HepG2 (cell line): ENCODE measurements around the gene ZBTB22. TPM values are rescaled to one million over a fixed set of nuclear protein-coding genes. Genes with fewer than 3 reads are reported as not detected.

Experiments
- ARNT ChIP-seq: fragments of 450-650 bp; IDR thresholded peaks from 2 replicates; pipeline ENCODE4 v1.6.1; 2017
- ELF3 ChIP-seq: IDR thresholded peaks from 2 replicates; pipeline ENCODE4 v1.6.1; 2016; ENCODE audit warnings: missing genetic modification reagents, missing compliant biosample characterization
- FOXA3 ChIP-seq: IDR thresholded peaks from 2 replicates; pipeline ENCODE4 v1.6.1; 2016; ENCODE audit warnings: missing genetic modification reagents, missing compliant biosample characterization
- GATAD1 ChIP-seq: IDR thresholded peaks from 2 replicates; pipeline ENCODE4 v1.6.1; 2016; ENCODE audit warnings: missing genetic modification reagents, missing compliant biosample characterization
- GATAD2A ChIP-seq: IDR thresholded peaks from 2 replicates; pipeline ENCODE4 v1.6.1; 2016
- HNRNPUL1 ChIP-seq: fragments of 200-400 bp; formaldehyde crosslinking; IDR thresholded peaks from 2 replicates; pipeline ENCODE4 v1.6.1; 2017; ENCODE audit warnings: low read depth, mild to moderate bottlenecking, low read length, moderate library complexity
- HOMEZ ChIP-seq: IDR thresholded peaks from 2 replicates; pipeline ENCODE4 v1.6.1; 2016; ENCODE audit warnings: low read depth
- HOXA3 ChIP-seq: sonication (generic); formaldehyde crosslinking; IDR thresholded peaks from 2 replicates; pipeline ENCODE4 v1.5.0; 2020; ENCODE audit warnings: missing genetic modification reagents
- LCORL ChIP-seq, 2 experiments: fragments of 450-650 bp in 1 of 2; sonication (generic) in 1 of 2; formaldehyde crosslinking in 1 of 2; IDR thresholded peaks; 2 replicates each; pipeline versions ENCODE4 v1.5.0 to v1.6.1; 2017 to 2020; ENCODE audit warnings: antibody characterized with exemption in 1 of 2, missing genetic modification reagents in 1 of 2
- MIER2 ChIP-seq: IDR thresholded peaks from 2 replicates; pipeline ENCODE4 v1.6.1; 2016; ENCODE audit warnings: missing biosample characterization, missing genetic modification reagents
- MLLT10 ChIP-seq: sonication (generic); formaldehyde crosslinking; IDR thresholded peaks from 2 replicates; pipeline ENCODE4 v1.4.0; 2020; ENCODE audit warnings: missing genetic modification reagents
- MTF2 ChIP-seq: sonication (generic); formaldehyde crosslinking; IDR thresholded peaks from 2 replicates; pipeline ENCODE4 v1.5.0; 2020; ENCODE audit warnings: missing genetic modification reagents, borderline replicate concordance
- MZF1 ChIP-seq: sonication (generic); formaldehyde crosslinking; IDR thresholded peaks from 2 replicates; pipeline ENCODE4 v1.8.1; 2023; ENCODE audit warnings: mild to moderate bottlenecking, missing genetic modification reagents, borderline replicate concordance
- NFYC ChIP-seq: IDR thresholded peaks from 2 replicates; pipeline ENCODE4 v1.6.1; 2016; ENCODE audit warnings: missing genetic modification reagents, missing compliant biosample characterization
- POGZ ChIP-seq: sonication (generic); formaldehyde crosslinking; IDR thresholded peaks from 2 replicates; pipeline ENCODE4 v1.4.0; 2020; ENCODE audit warnings: mild to moderate bottlenecking, missing genetic modification reagents
- SP1 ChIP-seq, 2 experiments: fragments of 450-650 bp in 1 of 2; sonication (generic) in 1 of 2; formaldehyde crosslinking in 1 of 2; IDR thresholded peaks; 2 replicates each; pipeline versions ENCODE4 v1.4.0 to v1.6.1; 2016 to 2020; ENCODE audit warnings: missing genetic modification reagents in 1 of 2
- YEATS2 ChIP-seq: sonication (generic); formaldehyde crosslinking; IDR thresholded peaks from 2 replicates; pipeline ENCODE4 v1.4.0; 2020; ENCODE audit warnings: missing genetic modification reagents, borderline replicate concordance
- ZBTB7A ChIP-seq: sonication (generic); formaldehyde crosslinking; IDR thresholded peaks from 2 replicates; pipeline ENCODE4 v1.8.0; 2022; ENCODE audit warnings: mild to moderate bottlenecking, missing genetic modification reagents
- ZMYM3 ChIP-seq: sonication (generic); formaldehyde crosslinking; IDR thresholded peaks from 2 replicates; pipeline ENCODE4 v1.5.1; 2020; ENCODE audit warnings: mild to moderate bottlenecking, missing genetic modification reagents
- ZNF510 ChIP-seq: sonication (generic); formaldehyde crosslinking; IDR thresholded peaks from 2 replicates; pipeline ENCODE4 v1.4.0; 2020; ENCODE audit warnings: low read depth, mild to moderate bottlenecking, missing genetic modification reagents
- ZNF598 ChIP-seq: sonication (generic); formaldehyde crosslinking; IDR thresholded peaks from 2 replicates; pipeline ENCODE4 v1.5.1; 2020; ENCODE audit warnings: mild to moderate bottlenecking, missing genetic modification reagents, borderline replicate concordance
- ZNF614 ChIP-seq: IDR thresholded peaks from 2 replicates; pipeline ENCODE4 v1.6.1; 2018; ENCODE audit warnings: missing biosample characterization, missing genetic modification reagents, inconsistent platforms, borderline replicate concordance
- ZNF773 ChIP-seq: sonication (generic); formaldehyde crosslinking; IDR thresholded peaks from 2 replicates; pipeline ENCODE4 v1.4.0; 2020; ENCODE audit warnings: missing genetic modification reagents, borderline replicate concordance
- polyA plus RNA-seq, 8 experiments: library from polyadenylated mRNA; depleted of rRNA in 3 of 8; stranded (reverse) in 7 of 8; unstranded in 1 of 8; fragments of >200 nt; fragmentation: Illumina TruSeq in 4 of 8; extraction: Trizol in 4 of 8; gene quantifications; 2 replicates each; pipeline versions ENCODE4 v1.2.1 to v1.2.3, GENCODE V29; 2011 to 2016; ENCODE audit warnings: low read depth in 4 of 8, missing spikeins in 1 of 8, mixed read lengths in 1 of 8; ENCODE audit not compliant: insufficient read depth in 1 of 8
- total RNA-seq, 5 experiments: library from RNA; depleted of rRNA; stranded (reverse); fragments of >200 nt; fragmentation: Illumina TruSeq; extraction: Trizol; gene quantifications; 2 replicates each; pipeline ENCODE4 v1.2.3, GENCODE V29; 2016; ENCODE audit warnings: low read depth in 1 of 5
- TF ChIP-seq, protein P1 (sequence below), 2 experiments: fragments of 450-650 bp in 1 of 2; sonication (generic) in 1 of 2; formaldehyde crosslinking; IDR thresholded peaks; 2 replicates each; pipeline versions ENCODE4 v1.5.0 to v1.8.0; 2020 to 2022; ENCODE audit warnings: mild to moderate bottlenecking in 1 of 2, missing genetic modification reagents in 1 of 2
- TF ChIP-seq, protein P2 (sequence below): sonication (generic); formaldehyde crosslinking; IDR thresholded peaks from 2 replicates; pipeline ENCODE4 v1.5.1; 2020; ENCODE audit warnings: missing genetic modification reagents, mild to moderate bottlenecking, borderline replicate concordance
- TF ChIP-seq, protein P3 (sequence below): sonication (generic); formaldehyde crosslinking; IDR thresholded peaks from 2 replicates; pipeline ENCODE4 v1.4.0; 2020; ENCODE audit warnings: mild to moderate bottlenecking, missing genetic modification reagents, borderline replicate concordance

Gene ZBTB22
- total and polyA plus RNA-seq, 2 of the 13 experiments (the other 11 are each of a cell fraction or from before 2014, with no cell fraction given) = 8.0 to 10.6 TPM

DNA sequence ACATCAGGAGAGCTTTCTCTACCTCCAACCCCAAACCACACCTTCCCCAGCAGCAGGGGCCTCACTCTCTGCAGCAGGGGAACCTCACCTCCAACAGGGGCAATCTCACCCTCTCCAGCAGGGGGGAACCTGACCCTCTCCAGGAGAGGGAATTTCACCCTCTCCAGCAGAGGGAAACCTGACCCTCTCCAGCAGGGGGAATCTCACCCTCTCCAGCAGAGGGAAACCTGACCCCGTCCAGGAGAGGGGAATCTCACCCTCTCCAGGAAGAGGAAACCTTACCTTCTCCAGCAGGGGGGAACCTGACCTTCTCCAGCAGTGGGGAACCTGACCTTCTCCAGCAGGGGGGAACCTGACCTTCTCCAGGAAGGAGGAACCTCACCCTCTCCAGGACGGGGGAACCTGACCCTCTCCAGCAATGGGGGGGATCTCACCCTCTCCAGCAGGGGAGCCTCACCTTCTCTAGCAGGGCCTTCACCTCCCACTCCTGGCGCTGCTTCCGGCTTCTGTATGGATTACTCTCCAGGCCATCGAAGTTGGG is 37.5 kb downstream of the ZBTB22 start (continued):
- TF ChIP-seq MZF1 (CRISPR knock-in tag) = no peak
- TF ChIP-seq, protein P1, sequence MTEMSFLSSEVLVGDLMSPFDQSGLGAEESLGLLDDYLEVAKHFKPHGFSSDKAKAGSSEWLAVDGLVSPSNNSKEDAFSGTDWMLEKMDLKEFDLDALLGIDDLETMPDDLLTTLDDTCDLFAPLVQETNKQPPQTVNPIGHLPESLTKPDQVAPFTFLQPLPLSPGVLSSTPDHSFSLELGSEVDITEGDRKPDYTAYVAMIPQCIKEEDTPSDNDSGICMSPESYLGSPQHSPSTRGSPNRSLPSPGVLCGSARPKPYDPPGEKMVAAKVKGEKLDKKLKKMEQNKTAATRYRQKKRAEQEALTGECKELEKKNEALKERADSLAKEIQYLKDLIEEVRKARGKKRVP (CRISPR knock-in tag; IDR thresholded peaks at IDR 0.05) = no peak
- TF ChIP-seq HNRNPUL1 = no peak
- no peak for TF ChIP-seq ARNT
- TF ChIP-seq MLLT10 (CRISPR knock-in tag) = no peak
- peak; percentile 23; the same call in 1 of the 2 replicates for TF ChIP-seq NFYC (CRISPR knock-in tag)
- TF ChIP-seq, protein P2, sequence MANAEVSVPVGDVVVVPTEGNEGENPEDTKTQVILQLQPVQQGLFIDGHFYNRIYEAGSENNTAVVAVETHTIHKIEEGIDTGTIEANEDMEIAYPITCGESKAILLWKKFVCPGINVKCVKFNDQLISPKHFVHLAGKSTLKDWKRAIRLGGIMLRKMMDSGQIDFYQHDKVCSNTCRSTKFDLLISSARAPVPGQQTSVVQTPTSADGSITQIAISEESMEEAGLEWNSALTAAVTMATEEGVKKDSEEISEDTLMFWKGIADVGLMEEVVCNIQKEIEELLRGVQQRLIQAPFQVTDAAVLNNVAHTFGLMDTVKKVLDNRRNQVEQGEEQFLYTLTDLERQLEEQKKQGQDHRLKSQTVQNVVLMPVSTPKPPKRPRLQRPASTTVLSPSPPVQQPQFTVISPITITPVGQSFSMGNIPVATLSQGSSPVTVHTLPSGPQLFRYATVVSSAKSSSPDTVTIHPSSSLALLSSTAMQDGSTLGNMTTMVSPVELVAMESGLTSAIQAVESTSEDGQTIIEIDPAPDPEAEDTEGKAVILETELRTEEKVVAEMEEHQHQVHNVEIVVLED = no peak; the same call in 1 of the 2 replicates
- TF ChIP-seq GATAD2A (CRISPR knock-in tag) = peak; percentile 50; the same call in 1 of the 2 replicates
- no peak; the same call in 1 of the 2 replicates for TF ChIP-seq MTF2 (CRISPR knock-in tag)
- TF ChIP-seq, protein P3, sequence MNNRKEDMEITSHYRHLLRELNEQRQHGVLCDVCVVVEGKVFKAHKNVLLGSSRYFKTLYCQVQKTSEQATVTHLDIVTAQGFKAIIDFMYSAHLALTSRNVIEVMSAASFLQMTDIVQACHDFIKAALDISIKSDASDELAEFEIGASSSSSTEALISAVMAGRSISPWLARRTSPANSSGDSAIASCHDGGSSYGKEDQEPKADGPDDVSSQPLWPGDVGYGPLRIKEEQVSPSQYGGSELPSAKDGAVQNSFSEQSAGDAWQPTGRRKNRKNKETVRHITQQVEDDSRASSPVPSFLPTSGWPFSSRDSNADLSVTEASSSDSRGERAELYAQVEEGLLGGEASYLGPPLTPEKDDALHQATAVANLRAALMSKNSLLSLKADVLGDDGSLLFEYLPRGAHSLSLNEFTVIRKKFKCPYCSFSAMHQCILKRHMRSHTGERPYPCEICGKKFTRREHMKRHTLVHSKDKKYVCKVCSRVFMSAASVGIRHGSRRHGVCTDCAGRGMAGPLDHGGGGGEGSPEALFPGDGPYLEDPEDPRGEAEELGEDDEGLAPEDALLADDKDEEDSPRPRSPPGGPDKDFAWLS (CRISPR knock-in tag) = no peak
- no peak for TF ChIP-seq POGZ
- TF ChIP-seq MIER2 (CRISPR knock-in tag) = 0 out of 2 replicates have a peak, but pooled peaks have one; percentile 39
- TF ChIP-seq ZNF598 = no peak
- no peak for TF ChIP-seq LCORL (IDR thresholded peaks at IDR 0.05)
- TF ChIP-seq LCORL (CRISPR knock-in tag; IDR thresholded peaks at IDR 0.05) = peak; percentile 78
- peak; percentile 77 for TF ChIP-seq ELF3 (CRISPR knock-in tag)
- peak; percentile 46; the same call in 1 of the 2 replicates for TF ChIP-seq YEATS2 (CRISPR knock-in tag)
- peak; percentile 69; the same call in 1 of the 2 replicates for TF ChIP-seq HOXA3 (CRISPR knock-in tag)
- no peak for TF ChIP-seq ZNF773
- 0 out of 2 replicates have a peak, but pooled peaks have one; percentile 25 for TF ChIP-seq HOMEZ (CRISPR knock-in tag)
- TF ChIP-seq FOXA3 (CRISPR knock-in tag) = no peak
- TF ChIP-seq ZNF510 (CRISPR knock-in tag) = no peak
- no peak for TF ChIP-seq SP1 (IDR thresholded peaks at IDR 0.05)
- peak; percentile 33; the same call in 1 of the 2 replicates for TF ChIP-seq SP1 (CRISPR knock-in tag; IDR thresholded peaks at IDR 0.05)
- peak; percentile 48; the same call in 1 of the 2 replicates for TF ChIP-seq ZNF614 (CRISPR knock-in tag)
- peak; percentile 62 for TF ChIP-seq GATAD1 (CRISPR knock-in tag)
- TF ChIP-seq ZBTB7A (CRISPR knock-in tag) = no peak
- no peak for TF ChIP-seq ZMYM3 (CRISPR knock-in tag)
